PC-9 (cell line): Measurements from ENCODE around the gene MAPKAPK5. TPM values are rescaled to one million over a fixed set of nuclear protein-coding genes. Genes with fewer than 3 reads are reported as not detected.

Source experiments
- BruUV-seq: library from RNA; stranded (reverse); fragments of 400-500 nt; replicated peaks from 2 replicates; lab custom pipeline; 2021; lab: Mats Ljungman, UMichigan
- CTCF ChIA-PET: fragments of 300-600 bp; sonication (Branson Sonifier 250); formaldehyde crosslinking; loops from one replicate; lab custom pipeline; 2022; ENCODE audit warnings: antibody characterized with exemption; lab: Charles Lee
- POLR2A ChIA-PET: fragments of 300-600 bp; sonication (Branson Sonifier 250); formaldehyde crosslinking; loops from one replicate; lab custom pipeline; 2022; ENCODE audit warnings: antibody characterized with exemption; ENCODE audit not compliant: unreplicated experiment; lab: Charles Lee
- DNase-seq, 2 experiments: peaks; one replicate each; pipeline versions ENCODE4 v3.0.0 to v3.0.0-alpha.2; 2015 to 2022; ENCODE audit warnings: mixed read lengths in 1 of 2
- H2AFZ ChIP-seq: fragments of 200-600 bp; sonication (generic); 2 replicates; pipeline ENCODE4 v1.8.1; 2017; ENCODE audit warnings: antibody characterized with exemption
- H3F3A ChIP-seq: fragments of 200-600 bp; sonication (generic); 2 replicates; pipeline ENCODE4 v1.8.1; 2017; ENCODE audit warnings: antibody characterized with exemption, mild to moderate bottlenecking, low read depth; ENCODE audit not compliant: insufficient read depth
- H3K27ac ChIP-seq: fragments of 200-600 bp; sonication (generic); 2 replicates; pipeline ENCODE4 v1.6.1; 2016; ENCODE audit warnings: mixed run types
- H3K27me3 ChIP-seq: fragments of 200-600 bp; sonication (generic); 2 replicates; pipeline ENCODE4 v1.6.1; 2016; ENCODE audit warnings: low read depth, mixed run types; ENCODE audit not compliant: insufficient read depth
- H3K36me3 ChIP-seq: fragments of 200-600 bp; sonication (generic); 2 replicates; pipeline ENCODE4 v1.6.1; 2016; ENCODE audit warnings: low read depth, mixed run types
- H3K4me1 ChIP-seq: fragments of 200-600 bp; sonication (generic); replicated peaks from 2 replicates; pipeline ENCODE4 v1.6.1; 2016; ENCODE audit warnings: mixed run types; ENCODE audit not compliant: insufficient read depth
- H3K4me2 ChIP-seq: fragments of 200-600 bp; sonication (generic); 2 replicates; pipeline ENCODE4 v1.6.1; 2017; ENCODE audit warnings: mixed run types
- H3K4me3 ChIP-seq: fragments of 200-600 bp; sonication (generic); 2 replicates; pipeline ENCODE4 v1.6.1; 2016; ENCODE audit warnings: mixed run types
- H3K79me2 ChIP-seq: fragments of 200-600 bp; sonication (generic); 2 replicates; pipeline ENCODE4 v1.6.1; 2017; ENCODE audit warnings: low read depth, mixed run types
- H3K9me2 ChIP-seq: fragments of 200-600 bp; sonication (generic); 2 replicates; pipeline ENCODE4 v1.8.1; 2017; ENCODE audit warnings: mild to moderate bottlenecking; ENCODE audit not compliant: insufficient read depth
- H3K9me3 ChIP-seq: fragments of 200-600 bp; sonication (generic); 2 replicates; pipeline ENCODE4 v1.8.1; 2016; ENCODE audit warnings: low read depth; ENCODE audit not compliant: insufficient read depth
- H4K20me1 ChIP-seq: fragments of 200-600 bp; sonication (generic); 2 replicates; pipeline ENCODE4 v1.8.1; 2017; ENCODE audit not compliant: insufficient read depth
- EZH2 ChIP-seq: fragments of 200-600 bp; sonication (generic); IDR thresholded peaks from 2 replicates; pipeline ENCODE4 v1.8.0; 2017; ENCODE audit warnings: antibody characterized with exemption, low read depth
- intact Hi-C: fragments of 100-400 bp; cut with micrococcal nuclease; formaldehyde crosslinking; loops from one replicate; pipeline ENCODE4 v1.10.0; 2022; ENCODE audit not compliant: unreplicated experiment
- total RNA-seq: library from RNA; stranded (reverse); gene quantifications from 2 replicates; pipeline ENCODE4 v1.2.3, GENCODE V29; 2021
- TF ChIP-seq, protein P1 (sequence below): fragments of 200-600 bp; sonication (generic); conservative IDR thresholded peaks from 2 replicates; pipeline ENCODE4 v1.6.1; 2017; ENCODE audit warnings: mixed run types, antibody characterized with exemption, mild to moderate bottlenecking, moderate library complexity

Gene MAPKAPK5
- total RNA-seq, 1 experiment from 2014 or later: 45.0 TPM

- H3K9me2 ChIP-seq: 0 out of 2 replicates have a peak, but pooled peaks cover 5% of the 10 kb centered on the region
- no peaks in the 10 kb centered on the region for H4K20me1 ChIP-seq
- intact Hi-C loops: no loop called here
- H3K36me3 ChIP-seq: no peaks in the 10 kb centered on the region
- ChIA-PET CTCF (no interaction called here), POLR2A (no interaction called here)
- no peaks in the 10 kb centered on the region for H3K4me1 ChIP-seq
- BruUV-seq: no TSS peak
- H3K27ac ChIP-seq: no peak overlapping the region
- H3K9me3 ChIP-seq: no peaks in the 10 kb centered on the region
- no peak overlapping the region for H2AFZ ChIP-seq
- no peak for DNase-seq
- TF ChIP-seq, protein P1, sequence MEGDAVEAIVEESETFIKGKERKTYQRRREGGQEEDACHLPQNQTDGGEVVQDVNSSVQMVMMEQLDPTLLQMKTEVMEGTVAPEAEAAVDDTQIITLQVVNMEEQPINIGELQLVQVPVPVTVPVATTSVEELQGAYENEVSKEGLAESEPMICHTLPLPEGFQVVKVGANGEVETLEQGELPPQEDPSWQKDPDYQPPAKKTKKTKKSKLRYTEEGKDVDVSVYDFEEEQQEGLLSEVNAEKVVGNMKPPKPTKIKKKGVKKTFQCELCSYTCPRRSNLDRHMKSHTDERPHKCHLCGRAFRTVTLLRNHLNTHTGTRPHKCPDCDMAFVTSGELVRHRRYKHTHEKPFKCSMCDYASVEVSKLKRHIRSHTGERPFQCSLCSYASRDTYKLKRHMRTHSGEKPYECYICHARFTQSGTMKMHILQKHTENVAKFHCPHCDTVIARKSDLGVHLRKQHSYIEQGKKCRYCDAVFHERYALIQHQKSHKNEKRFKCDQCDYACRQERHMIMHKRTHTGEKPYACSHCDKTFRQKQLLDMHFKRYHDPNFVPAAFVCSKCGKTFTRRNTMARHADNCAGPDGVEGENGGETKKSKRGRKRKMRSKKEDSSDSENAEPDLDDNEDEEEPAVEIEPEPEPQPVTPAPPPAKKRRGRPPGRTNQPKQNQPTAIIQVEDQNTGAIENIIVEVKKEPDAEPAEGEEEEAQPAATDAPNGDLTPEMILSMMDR: no peak
- TF ChIP-seq EZH2: no peak
- H3F3A ChIP-seq: no peaks in the 10 kb centered on the region
- H3K27me3 ChIP-seq: no peaks in the 10 kb centered on the region
- H3K4me3 ChIP-seq: no peak overlapping the region
- H3K79me2 ChIP-seq: no peaks in the 10 kb centered on the region
- no peak overlapping the region for H3K4me2 ChIP-seq
These were observed 90.2 kb downstream of the MAPKAPK5 start for GRCh38 chr12:111932241-111932640.

GRCh38 chr12:111936869-111937268 is 94.8 kb downstream of the MAPKAPK5 start:
- Histone ChIP-seq H3K27ac (no peak overlapping the region), H4K20me1 (no peaks in the 10 kb centered on the region), H3K79me2 (no peaks in the 10 kb centered on the region), H3K4me3 (no peak overlapping the region), H3K9me3 (no peaks in the 10 kb centered on the region), H3K9me2 (0 out of 2 replicates have a peak, but pooled peaks cover 5% of the 10 kb centered on the region), H3K4me2 (no peak overlapping the region), H2AFZ (no peak overlapping the region), H3K4me1 (no peaks in the 10 kb centered on the region), H3K27me3 (no peaks in the 10 kb centered on the region), H3F3A (no peaks in the 10 kb centered on the region), H3K36me3 (no peaks in the 10 kb centered on the region)
- BruUV-seq: no TSS peak
- POLR2A ChIA-PET: no interaction called here
- TF ChIP-seq, protein P1: no peak
- no peak for TF ChIP-seq EZH2
- intact Hi-C loops: no loop called here
- no peak for DNase-seq
- CTCF ChIA-PET: no interaction called here

DNA sequence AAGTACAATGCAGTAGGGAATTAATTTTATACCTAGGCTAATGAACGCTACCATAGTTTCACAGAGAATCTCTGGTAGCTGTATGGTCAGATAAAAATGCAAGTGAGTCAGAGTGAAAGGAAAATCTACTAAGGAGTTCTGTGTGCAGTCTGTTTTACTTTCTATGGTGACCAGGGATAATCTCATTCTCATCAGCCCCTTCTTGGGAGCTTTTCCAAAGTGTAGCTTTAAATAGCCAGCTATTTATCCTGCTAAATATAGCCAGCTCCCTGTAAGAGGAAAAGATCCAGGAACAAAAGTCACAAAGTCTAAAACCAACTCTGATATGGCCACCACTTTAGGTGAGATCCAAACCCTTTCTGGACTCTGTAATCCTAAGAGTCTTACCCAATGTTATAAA is 95.4 kb downstream of the MAPKAPK5 start:
- DNase-seq: no peak
- Histone ChIP-seq H3K9me2 (0 out of 2 replicates have a peak, but pooled peaks cover 1% of the 10 kb centered on the region), H3F3A (no peaks in the 10 kb centered on the region; the same call in 1 of the 2 replicates), H3K79me2 (no peaks in the 10 kb centered on the region), H4K20me1 (no peaks in the 10 kb centered on the region), H3K4me3 (no peak overlapping the region), H2AFZ (no peak overlapping the region), H3K27ac (no peak overlapping the region), H3K4me2 (no peak overlapping the region), H3K9me3 (no peaks in the 10 kb centered on the region), H3K36me3 (no peaks in the 10 kb centered on the region), H3K4me1 (no peaks in the 10 kb centered on the region), H3K27me3 (no peaks in the 10 kb centered on the region)
- CTCF ChIA-PET: no interaction called here
- POLR2A ChIA-PET: no interaction called here
- intact Hi-C loops: no loop called here
- no TSS peak for BruUV-seq
- TF ChIP-seq EZH2: no peak
- TF ChIP-seq, protein P1: no peak
